H1 (cell line): ENCODE measurements around the gene NEUROD6. TPM values are rescaled to one million over a fixed set of nuclear protein-coding genes. Genes with fewer than 3 reads are reported as not detected.

Source experiments
- CTCF ChIA-PET: fragments of 300-600 bp; sonication (Branson Sonifier 250); formaldehyde crosslinking; loops from one replicate; lab custom pipeline; 2021; ENCODE audit not compliant: partially characterized antibody; lab: Charles Lee
- POLR2A ChIA-PET: fragments of 300-600 bp; sonication (Branson Sonifier 250); formaldehyde crosslinking; loops from one replicate; lab custom pipeline; 2021; ENCODE audit warnings: inconsistent platforms; ENCODE audit not compliant: partially characterized antibody; lab: Charles Lee
- DNase-seq, 2 experiments: peaks; one replicate each; pipeline versions ENCODE4 v3.0.0 to v3.0.0-alpha.2; 2010 to 2022; ENCODE audit warnings: low spot score in 2 of 2, low read depth in 1 of 2, mixed read lengths in 1 of 2
- FAIRE-seq: peaks from 2 replicates; lab custom pipeline; 2011; peaks lifted over from hg19 to GRCh38; lab: Jason Lieb, UNC
- H2AFZ ChIP-seq: 2 replicates; pipeline ENCODE4 v1.8.1; 2012; ENCODE audit warnings: low read length, inconsistent platforms
- H2AK5ac ChIP-seq: 2 replicates; pipeline ENCODE4 v1.6.1; 2013; ENCODE audit warnings: low read depth, low read length
- H2BK120ac ChIP-seq: replicated peaks from 2 replicates; pipeline ENCODE3; 2013; ENCODE audit warnings: low read depth, low read length, inconsistent platforms
- H2BK12ac ChIP-seq: 2 replicates; pipeline ENCODE4 v1.6.1; 2013; ENCODE audit warnings: low read depth, low read length
- H2BK15ac ChIP-seq: 2 replicates; pipeline ENCODE4 v1.6.1; 2013; ENCODE audit warnings: low read length
- H2BK20ac ChIP-seq: 2 replicates; pipeline ENCODE4 v1.6.1; 2013; ENCODE audit warnings: low read length
- H2BK5ac ChIP-seq: 2 replicates; pipeline ENCODE4 v1.6.1; 2013; ENCODE audit warnings: low read depth, low read length
- H3K14ac ChIP-seq: 2 replicates; pipeline ENCODE4 v1.6.1; 2013; ENCODE audit warnings: inconsistent platforms; ENCODE audit not compliant: insufficient read length
- H3K18ac ChIP-seq: 2 replicates; pipeline ENCODE4 v1.6.1; 2013; ENCODE audit warnings: low read length; ENCODE audit errors: extremely low read depth
- H3K23ac ChIP-seq: 2 replicates; pipeline ENCODE4 v1.6.1; 2013; ENCODE audit warnings: inconsistent platforms; ENCODE audit not compliant: insufficient read length
- H3K23me2 ChIP-seq: 2 replicates; pipeline ENCODE4 v1.6.1; 2013; ENCODE audit warnings: low read depth, low read length
- H3K27ac ChIP-seq: 2 replicates; pipeline ENCODE4 v1.6.1; 2011; ENCODE audit warnings: low read depth, low read length, inconsistent platforms
- H3K27me3 ChIP-seq, 4 experiments: replicated peaks in 1 of 4; 1 replicate in 1 of 4; 2 replicates in 3 of 4; pipeline versions ENCODE4 v1.6.1 to v1.8.1; 2011 to 2013; ENCODE audit warnings: low read length in 3 of 4, mild to moderate bottlenecking in 3 of 4, inconsistent platforms in 2 of 4, mixed read lengths in 2 of 4, moderate library complexity in 1 of 4; ENCODE audit not compliant: control insufficient read depth in 3 of 4, insufficient read depth in 3 of 4; ENCODE audit errors: extremely low read depth in 1 of 4
- H3K36me3 ChIP-seq, 4 experiments: 2 replicates each; pipeline versions ENCODE4 v1.6.1 to v1.8.1; 2011 to 2013; ENCODE audit warnings: mild to moderate bottlenecking in 4 of 4, low read length in 3 of 4, moderate library complexity in 2 of 4, control low read depth in 1 of 4, inconsistent platforms in 1 of 4; ENCODE audit not compliant: insufficient read depth in 4 of 4, control insufficient read depth in 2 of 4
- H3K4ac ChIP-seq: replicated peaks from 2 replicates; pipeline ENCODE3; 2013; ENCODE audit warnings: low read length, low read depth, mixed read lengths, inconsistent platforms; ENCODE audit not compliant: insufficient read length
- H3K4me1 ChIP-seq, 4 experiments: replicated peaks in 1 of 4; 1 replicate in 1 of 4; 2 replicates in 3 of 4; pipeline versions ENCODE4 v1.6.1 to v1.8.1; 2011 to 2013; ENCODE audit warnings: low read length in 3 of 4, inconsistent platforms in 2 of 4, mixed read lengths in 1 of 4; ENCODE audit not compliant: insufficient read depth in 4 of 4, control insufficient read depth in 3 of 4
- H3K4me2 ChIP-seq, 2 experiments: 2 replicates each; pipeline versions ENCODE4 v1.6.1 to v1.8.1; 2011 to 2013; ENCODE audit warnings: low read depth in 2 of 2, low read length in 2 of 2, control low read depth in 1 of 2, inconsistent platforms in 1 of 2, mild to moderate bottlenecking in 1 of 2; ENCODE audit not compliant: insufficient read depth in 1 of 2
- H3K4me3 ChIP-seq, 4 experiments: fragments of 200-600, 300-600 bp in 1 of 4; sonication (generic), shearing (Covaris generic), sonication (Bioruptor Twin) in 1 of 4; 2 replicates each; pipeline versions ENCODE4 v1.5.1 to v1.8.1; 2011 to 2016; ENCODE audit warnings: low read length in 4 of 4, low read depth in 3 of 4, control low read depth in 2 of 4, inconsistent platforms in 2 of 4, mild to moderate bottlenecking in 2 of 4, mixed read lengths in 1 of 4, moderate library complexity in 1 of 4; ENCODE audit not compliant: insufficient read depth in 2 of 4; ENCODE audit errors: extremely low read depth in 1 of 4
- H3K56ac ChIP-seq: replicated peaks from 2 replicates; pipeline ENCODE3; 2013; ENCODE audit warnings: low read depth, mild to moderate bottlenecking, mixed read lengths, low read length, inconsistent platforms; ENCODE audit not compliant: insufficient read length
- H3K79me1 ChIP-seq: 2 replicates; pipeline ENCODE4 v1.6.1; 2013; ENCODE audit warnings: low read depth, low read length, control low read depth
- H3K79me2 ChIP-seq, 2 experiments: 2 replicates each; pipeline versions ENCODE4 v1.6.1 to v1.8.1; 2012 to 2013; ENCODE audit warnings: low read length in 2 of 2, mild to moderate bottlenecking in 2 of 2, inconsistent platforms in 1 of 2; ENCODE audit not compliant: insufficient read depth in 2 of 2, control insufficient read depth in 1 of 2
- H3K9ac ChIP-seq, 4 experiments: replicated peaks in 1 of 4; 1 replicate in 1 of 4; 2 replicates in 3 of 4; pipeline versions ENCODE4 v1.6.1 to v1.8.1; 2011 to 2013; ENCODE audit warnings: low read depth in 3 of 4, low read length in 3 of 4, control low read depth in 2 of 4, mild to moderate bottlenecking in 2 of 4, moderate library complexity in 2 of 4, inconsistent platforms in 1 of 4; ENCODE audit errors: extremely low read depth in 1 of 4
- H3K9me3 ChIP-seq, 2 experiments: 2 replicates each; pipeline versions ENCODE4 v1.6.1 to v1.8.1; 2012 to 2013; ENCODE audit warnings: mild to moderate bottlenecking in 2 of 2, moderate library complexity in 2 of 2, control low read depth in 1 of 2, inconsistent platforms in 1 of 2, low read depth in 1 of 2, low read length in 1 of 2, mixed read lengths in 1 of 2; ENCODE audit not compliant: insufficient read depth in 2 of 2
- H4K20me1 ChIP-seq, 2 experiments: replicated peaks in 1 of 2; 2 replicates each; pipeline versions ENCODE3 to v1.8.1; 2011 to 2013; ENCODE audit warnings: inconsistent platforms in 2 of 2, low read length in 2 of 2, mild to moderate bottlenecking in 1 of 2; ENCODE audit not compliant: insufficient read depth in 2 of 2, control insufficient read depth in 1 of 2
- H4K5ac ChIP-seq: 2 replicates; pipeline ENCODE4 v1.6.1; 2013; ENCODE audit warnings: low read length, low read depth, mixed read lengths, inconsistent platforms; ENCODE audit not compliant: insufficient read length
- H4K8ac ChIP-seq: 2 replicates; pipeline ENCODE4 v1.8.0; 2013; ENCODE audit warnings: mild to moderate bottlenecking, moderate library complexity, low read length, inconsistent platforms; ENCODE audit not compliant: insufficient read depth; ENCODE audit errors: extremely low read depth
- H4K91ac ChIP-seq: replicated peaks from 2 replicates; pipeline ENCODE3; 2013; ENCODE audit warnings: low read length, mixed read lengths, inconsistent platforms; ENCODE audit not compliant: insufficient read length
- CHD2 ChIP-seq: IDR thresholded peaks from 2 replicates; pipeline ENCODE4 v1.6.1; 2012; ENCODE audit warnings: low read length, improper control_type of control experiment
- CREB1 ChIP-seq: IDR thresholded peaks from 2 replicates; pipeline ENCODE4 v1.6.1; 2012; ENCODE audit warnings: inconsistent platforms
- WGBS, 2 experiments: shearing (Covaris generic) in 1 of 2; methylation state at CpG; one replicate each; pipeline versions ENCODE4 v1.1.6 to v1.1.7; 2013 to 2015; ENCODE audit warnings: low lambda C conversion rate in 2 of 2, mixed read lengths in 2 of 2, inconsistent platforms in 1 of 2, low coverage in 1 of 2, missing lambda C conversion rate in 1 of 2; ENCODE audit not compliant: insufficient replicate concordance in 2 of 2, insufficient coverage in 1 of 2, insufficient read length in 1 of 2; ENCODE audit errors: extremely low coverage in 1 of 2, missing lambda C conversion rate in 1 of 2; 5-methylcytosine and 5-hydroxymethylcytosine counted together
- polyA plus RNA-seq, 7 experiments: library from polyadenylated mRNA; depleted of rRNA in 3 of 7; stranded (reverse) in 5 of 7; unstranded in 2 of 7; fragments of >200 nt in 5 of 7; fragments of 200-250 nt in 2 of 7; gene quantifications; 1 replicate in 5 of 7; 2 replicates in 1 of 7; 4 replicates in 1 of 7; pipeline versions ENCODE4 v1.2.1 to v1.2.3, GENCODE V29; 2011 to 2013; ENCODE audit warnings: missing spikeins in 2 of 7, mixed read lengths in 2 of 7
- total RNA-seq: library from RNA; stranded (reverse); fragmentation: NEBNext Ultra II Directional; extraction: Animal tissue kit (Norgen Biotek cat#: 25700); gene quantifications from 2 replicates; pipeline ENCODE4 v1.2.1, GENCODE V29; 2021

NEUROD6 gene
- total and polyA plus RNA-seq, 2 of the 8 experiments (the other 6 are each of a cell fraction or from before 2014, with no cell fraction given): not detected

DNA sequence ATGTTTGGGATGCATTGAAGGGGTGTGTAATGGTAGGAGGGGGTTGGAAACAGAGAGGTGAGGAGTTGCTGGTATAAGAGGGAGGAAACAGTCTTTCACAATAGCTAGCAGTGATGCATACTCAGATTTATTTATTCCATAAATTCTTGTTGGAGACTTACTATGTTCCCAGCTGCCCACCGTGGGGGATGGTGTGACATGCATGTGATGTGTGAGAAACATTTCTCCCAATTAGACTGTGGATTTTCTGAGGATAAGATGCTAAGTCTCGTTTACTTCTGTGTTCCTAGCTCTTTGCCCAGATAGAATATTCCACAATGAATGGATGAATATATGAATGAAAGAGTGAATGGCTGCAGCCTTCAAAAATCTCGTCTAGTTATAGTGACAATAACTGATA lies 23.0 kb upstream of the NEUROD6 start:
- H3K9ac ChIP-seq: no peak overlapping the region
- no peaks in the 10 kb centered on the region; a peak in 1 of 7 replicates for H3K27me3 ChIP-seq
- no peak overlapping the region for H2BK12ac ChIP-seq
- H3K18ac ChIP-seq: no peak overlapping the region
- no peak overlapping the region for H3K56ac ChIP-seq
- H2BK15ac ChIP-seq: no peak overlapping the region
- no peak overlapping the region for H2BK120ac ChIP-seq
- CTCF ChIA-PET: interaction anchor here (0.6 to 3.1 kb wide), 6 partner anchors 9 to 264 kb away, joined by 3 to 20 read pairs (median 4); no protein-coding TSS in a partner anchor
- no peak overlapping the region for H3K4me3 ChIP-seq
- FAIRE-seq (no peak), DNase-seq (no peak)
- no peak overlapping the region for H3K27ac ChIP-seq
- POLR2A ChIA-PET: no interaction called here
- no peaks in the 10 kb centered on the region for H3K9me3 ChIP-seq
- H2AK5ac ChIP-seq: no peak overlapping the region
- no peaks in the 10 kb centered on the region for H3K79me1 ChIP-seq
- H3K23ac ChIP-seq: no peak overlapping the region
- no peak overlapping the region for H4K8ac ChIP-seq
- no peak overlapping the region for H2BK20ac ChIP-seq
- WGBS, 2 experiments: 86% methylated on average over 3 of the region's 3 CpGs; no CpG with 5 or more reads in 1 of the 2 experiments
- H3K4me2 ChIP-seq: no peak overlapping the region
- H3K23me2 ChIP-seq: no peaks in the 10 kb centered on the region
- H2BK5ac ChIP-seq: no peak overlapping the region
- TF ChIP-seq CREB1: no peak
- TF ChIP-seq CHD2: no peak
- no peak overlapping the region for H2AFZ ChIP-seq
- no peaks in the 10 kb centered on the region for H3K4me1 ChIP-seq
- no peaks in the 10 kb centered on the region for H4K20me1 ChIP-seq
- H3K4ac ChIP-seq: no peak overlapping the region
- no peak overlapping the region for H4K5ac ChIP-seq
- H4K91ac ChIP-seq: no peak overlapping the region
- no peak overlapping the region for H3K14ac ChIP-seq
- H3K79me2 ChIP-seq: no peaks in the 10 kb centered on the region
- H3K36me3 ChIP-seq: no peaks in the 10 kb centered on the region
